ENCODE results near the gene SFSWAP. TPM values are rescaled to one million over a fixed set of nuclear protein-coding genes. Genes with fewer than 3 reads are reported as not detected.
A peak's percentile ranks its signal among the peaks of the same experiment; 100 is the strongest.

SFSWAP gene
- total RNA-seq, 1 experiment from 2014 or later: 48.1 TPM

GRCh38 chr12:131800594-131801135, 89.8 kb downstream of the SFSWAP start:
- TF ChIP-seq, protein P1, sequence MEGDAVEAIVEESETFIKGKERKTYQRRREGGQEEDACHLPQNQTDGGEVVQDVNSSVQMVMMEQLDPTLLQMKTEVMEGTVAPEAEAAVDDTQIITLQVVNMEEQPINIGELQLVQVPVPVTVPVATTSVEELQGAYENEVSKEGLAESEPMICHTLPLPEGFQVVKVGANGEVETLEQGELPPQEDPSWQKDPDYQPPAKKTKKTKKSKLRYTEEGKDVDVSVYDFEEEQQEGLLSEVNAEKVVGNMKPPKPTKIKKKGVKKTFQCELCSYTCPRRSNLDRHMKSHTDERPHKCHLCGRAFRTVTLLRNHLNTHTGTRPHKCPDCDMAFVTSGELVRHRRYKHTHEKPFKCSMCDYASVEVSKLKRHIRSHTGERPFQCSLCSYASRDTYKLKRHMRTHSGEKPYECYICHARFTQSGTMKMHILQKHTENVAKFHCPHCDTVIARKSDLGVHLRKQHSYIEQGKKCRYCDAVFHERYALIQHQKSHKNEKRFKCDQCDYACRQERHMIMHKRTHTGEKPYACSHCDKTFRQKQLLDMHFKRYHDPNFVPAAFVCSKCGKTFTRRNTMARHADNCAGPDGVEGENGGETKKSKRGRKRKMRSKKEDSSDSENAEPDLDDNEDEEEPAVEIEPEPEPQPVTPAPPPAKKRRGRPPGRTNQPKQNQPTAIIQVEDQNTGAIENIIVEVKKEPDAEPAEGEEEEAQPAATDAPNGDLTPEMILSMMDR (conservative IDR thresholded peaks at IDR 0.05): no peak
- H3K4ac ChIP-seq (ENCODE audit: low read depth, low read length): no peak overlapping the region
- H2AK5ac ChIP-seq (ENCODE audit: insufficient read length, low read length): no peak overlapping the region
- no peak for DNase-seq
- H3K4me1 Mint-ChIP-seq: peaks cover 8 to 9% of the 10 kb centered on the region in 2 experiments
- H2BK15ac ChIP-seq (ENCODE audit: low read depth, low read length): no peak overlapping the region
- H3K23ac ChIP-seq (ENCODE audit: insufficient read length, low read depth, low read length): no peak overlapping the region
- H3K4me3 Mint-ChIP-seq: no peak overlapping the region
- H3K4me1 ChIP-seq (ENCODE audit: insufficient read depth, low read length): no peaks in the 10 kb centered on the region
- no peaks in the 10 kb centered on the region for H3K9me3 ChIP-seq (ENCODE audit: control insufficient read depth, low read depth, low read length)
- no peaks in the 10 kb centered on the region for H3K79me1 ChIP-seq (ENCODE audit: insufficient read depth, low read depth, low read length, poor library complexity, severe bottlenecking)
- H4K91ac ChIP-seq (ENCODE audit: insufficient read length, low read depth, low read length): no peak overlapping the region
- no peak overlapping the region for H4K5ac ChIP-seq (ENCODE audit: insufficient read length, low read depth, low read length)
- no peak overlapping the region for H3K9ac ChIP-seq (ENCODE audit: extremely low read depth, insufficient read length, low read length)
- no peaks in the 10 kb centered on the region for H4K20me1 ChIP-seq (ENCODE audit: control insufficient read depth, insufficient read depth, insufficient read length)
- H2AFZ ChIP-seq (ENCODE audit: low read length): no peak overlapping the region
- H3K9me3 Mint-ChIP-seq: no peaks in the 10 kb centered on the region
- no peak overlapping the region for H3K14ac ChIP-seq (ENCODE audit: insufficient read depth, low read length)
- H3K27me3 Mint-ChIP-seq (ENCODE audit: low read depth): no peaks in the 10 kb centered on the region
- no peak overlapping the region for H4K8ac ChIP-seq (replicated peaks; ENCODE audit: insufficient read length, low read depth, low read length)
- no CpG with 5 or more reads among the region's 20 CpGs for WGBS (ENCODE audit: extremely low coverage, insufficient read length, low lambda C conversion rate)
- H2BK120ac ChIP-seq (ENCODE audit: low read depth, low read length, poor library complexity, severe bottlenecking): no peak overlapping the region
- no peaks in the 10 kb centered on the region for H3K23me2 ChIP-seq (ENCODE audit: insufficient read length, low read depth, low read length, poor library complexity, severe bottlenecking)
- H3K56ac ChIP-seq (ENCODE audit: insufficient read length, low read depth, low read length): no peak overlapping the region
- H2BK12ac ChIP-seq (ENCODE audit: insufficient read length, low read depth, low read length): no peak overlapping the region
- no peak overlapping the region for H2BK20ac ChIP-seq (ENCODE audit: low read depth, low read length, poor library complexity, severe bottlenecking)
- H3K27ac ChIP-seq (ENCODE audit: insufficient read length, low read depth, low read length): no peak overlapping the region
- peaks cover 30 to 52% (median 42%) of the 10 kb centered on the region in 3 experiments for H3K36me3 Mint-ChIP-seq (ENCODE audit: insufficient read depth in 1 of 3, low read depth in 3 of 3)
- no peaks in the 10 kb centered on the region for H3K27me3 ChIP-seq (ENCODE audit: insufficient read depth, low read length)
- no peak overlapping the region for H3K18ac ChIP-seq (ENCODE audit: insufficient read length, low read depth, low read length)
- H3K4me2 ChIP-seq (ENCODE audit: insufficient read depth, insufficient read length, low read length): no peak overlapping the region
- no peaks in the 10 kb centered on the region for H3K79me2 ChIP-seq (ENCODE audit: insufficient read depth, low read length)
- peak overlapping the region; percentile 4 to 54 (median 17); a peak in 2 of 7 replicates for H3K27ac Mint-ChIP-seq
- H3T11ph ChIP-seq (ENCODE audit: low read length): no peak overlapping the region
- H2BK5ac ChIP-seq (ENCODE audit: insufficient read length, low read length): no peak overlapping the region

All from H9 (cell line).